Tibial artery (tissue), 4 donors: ENCODE measurements around the gene RPL27.
"Not testable (repeated sequence)": the region's sequence is repeated elsewhere in the genome, so short reads cannot be mapped to it uniquely, and the experiment has no call there.

Experiments used
- DNase-seq, 2 donors: peaks; one replicate each; pipeline ENCODE4 v3.0.0-alpha.2; 2019
- H3K27ac ChIP-seq, 2 donors: fragments of 200-600 bp; sonication (generic) in 1 of 2; 1 replicate in 1 of 2; 2 replicates in 1 of 2; pipeline ENCODE4 v1.5.1; 2018 to 2019; ENCODE audit warnings: mild to moderate bottlenecking in 1 of 2
- H3K27me3 ChIP-seq, 2 donors: fragments of 200-600 bp; sonication (generic) in 1 of 2; one replicate each; pipeline versions ENCODE4 v1.5.1 to v1.6.0; 2016 to 2019
- H3K36me3 ChIP-seq, 3 donors: fragments of 200-600 bp; sonication (generic) in 2 of 3; one replicate each; pipeline ENCODE4 v1.5.1; 2016 to 2019; ENCODE audit warnings: mild to moderate bottlenecking in 2 of 3
- H3K4me1 ChIP-seq, 4 donors: fragments of 200-600 bp; sonication (generic) in 2 of 4; 1 replicate in 3 of 4; 2 replicates in 1 of 4; pipeline ENCODE4 v1.5.1; 2016 to 2019
- H3K4me3 ChIP-seq, 2 donors: fragments of 200-600 bp; sonication (generic) in 1 of 2; 1 replicate in 1 of 2; 2 replicates in 1 of 2; pipeline ENCODE4 v1.5.1; 2018 to 2019; ENCODE audit warnings: mild to moderate bottlenecking in 2 of 2
- H3K9me3 ChIP-seq, 3 donors: fragments of 200-600 bp; sonication (generic) in 1 of 3; one replicate each; pipeline ENCODE4 v1.5.1; 2016 to 2019
- CTCF ChIP-seq, 2 experiments: fragments of 200-600 bp in 1 of 2; fragments of 450-650 bp in 1 of 2; IDR thresholded peaks; one replicate each; pipeline ENCODE4 v1.5.1; 2017 to 2019; ENCODE audit warnings: antibody characterized with exemption in 2 of 2, mild to moderate bottlenecking in 1 of 2, moderate library complexity in 1 of 2
- intact Hi-C: fragments of 100-400 bp; cut with DNase I; formaldehyde crosslinking; loops from one replicate; pipeline ENCODE4 v1.15.0; 2023; ENCODE audit warnings: low total_unique reads

RPL27 gene

GRCh38 chr17:42969001-42969581 is 29.1 kb upstream of the RPL27 start:
- H3K4me3 ChIP-seq = no peak overlapping the region
- intact Hi-C loops = no loop called here
- H3K36me3 ChIP-seq = no peaks in the 10 kb centered on the region
- TF ChIP-seq CTCF (IDR thresholded peaks at IDR 0.05) = no peak
- H3K27ac ChIP-seq = no peak overlapping the region
- no peaks in the 10 kb centered on the region for H3K9me3 ChIP-seq
- no peak for DNase-seq
- H3K4me1 ChIP-seq = peaks cover 0 to 3% (median 0%) of the 10 kb centered on the region in 4 donors
- no peaks in the 10 kb centered on the region for H3K27me3 ChIP-seq

DNA sequence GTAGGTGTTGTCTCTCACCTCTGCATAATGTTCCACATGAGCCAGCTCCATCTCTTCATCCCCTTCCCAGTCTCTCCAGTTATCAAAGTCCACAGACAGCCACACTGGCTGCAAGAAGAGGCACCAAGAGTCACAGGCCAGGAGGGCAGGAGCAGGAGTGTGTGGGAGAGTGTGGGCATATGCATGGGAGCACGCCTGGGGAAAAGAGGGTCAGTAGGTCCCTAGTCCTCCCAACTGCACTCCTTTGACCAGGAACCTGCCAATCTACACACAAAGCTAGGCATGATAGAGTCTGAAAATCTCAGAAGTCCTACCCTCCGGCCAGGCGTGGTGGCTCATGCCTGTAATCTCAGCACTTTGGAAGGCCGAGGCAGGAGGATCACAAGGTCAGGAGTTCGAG is 26.6 kb upstream of the RPL27 start:
- TF ChIP-seq CTCF (IDR thresholded peaks at IDR 0.05) = no peak
- Histone ChIP-seq H3K36me3 (no peaks in the 10 kb centered on the region), H3K9me3 (no peaks in the 10 kb centered on the region), H3K4me3 (no peak overlapping the region), H3K27ac (no peak overlapping the region), H3K4me1 (no peaks in the 10 kb centered on the region), H3K27me3 (no peaks in the 10 kb centered on the region)
- intact Hi-C loops = no loop called here
- no peak for DNase-seq

GRCh38 chr17:42973323-42973722 is 24.9 kb upstream of the RPL27 start:
- intact Hi-C loops, H3K9me3 ChIP-seq, H3K27ac ChIP-seq, DNase-seq, H3K4me1 ChIP-seq, H3K4me3 ChIP-seq, H3K27me3 ChIP-seq, H3K36me3 ChIP-seq: not testable (repeated sequence)

DNA sequence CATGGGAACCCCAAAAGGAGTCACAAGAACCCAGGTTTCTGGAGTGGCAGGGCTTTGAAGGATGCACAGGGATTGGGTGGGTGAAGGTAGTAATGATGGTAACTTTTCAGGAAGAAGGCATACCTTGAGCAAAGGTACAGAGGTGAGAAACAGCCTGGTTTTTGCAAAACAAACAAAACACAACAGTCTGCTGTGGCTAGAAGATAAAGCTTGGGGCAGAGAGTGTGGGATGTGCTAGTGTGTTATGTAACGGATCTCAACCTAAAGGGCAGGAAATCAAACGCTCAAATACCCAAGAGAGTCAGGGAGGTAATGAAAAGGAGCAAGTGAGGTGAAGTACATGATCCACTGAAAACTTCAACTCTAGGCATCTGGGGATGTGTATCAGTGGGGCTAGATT is 23.0 kb upstream of the RPL27 start:
- no peak for DNase-seq
- H3K4me3 ChIP-seq = no peak overlapping the region
- peaks cover 4 to 11% (median 9%) of the 10 kb centered on the region in 4 donors for H3K4me1 ChIP-seq
- no peak overlapping the region for H3K27ac ChIP-seq
- intact Hi-C loops = no loop called here
- H3K36me3 ChIP-seq = no peaks in the 10 kb centered on the region
- no peak for TF ChIP-seq CTCF (IDR thresholded peaks at IDR 0.05)
- no peaks in the 10 kb centered on the region for H3K9me3 ChIP-seq
- H3K27me3 ChIP-seq = no peaks in the 10 kb centered on the region

DNA sequence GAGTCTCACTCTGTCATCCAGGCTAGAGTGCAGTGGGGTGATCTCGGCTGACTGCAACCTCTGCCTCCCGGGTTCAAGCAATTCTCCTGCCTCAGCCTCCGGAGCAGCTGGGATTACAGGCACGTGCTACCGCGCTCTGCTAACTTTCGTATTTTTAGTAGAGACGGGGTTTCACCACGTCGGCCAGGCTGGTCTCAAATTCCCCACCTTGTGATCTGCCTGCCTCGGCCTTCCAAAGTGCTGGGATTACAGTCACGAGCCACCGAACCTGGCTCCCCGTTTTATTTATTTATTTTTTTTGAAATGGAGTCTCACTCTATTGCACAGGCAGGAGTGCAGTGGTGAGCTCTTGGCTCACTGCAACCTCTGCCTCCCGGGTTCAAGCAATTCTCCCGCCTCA is 22.5 kb upstream of the RPL27 start:
- H3K27me3 ChIP-seq, H3K4me3 ChIP-seq, DNase-seq, H3K36me3 ChIP-seq, H3K9me3 ChIP-seq, H3K27ac ChIP-seq, intact Hi-C loops: not testable (repeated sequence)
- H3K4me1 ChIP-seq = peaks cover 4 to 12% (median 9%) of the 10 kb centered on the region in 4 donors

GRCh38 chr17:42979511-42980273 is 18.5 kb upstream of the RPL27 start, which contains the start of gene PTGES3L:
TSS of gene PTGES3L (minus strand) at chr17:42980080. CDS start at chr17:42980053, 27 bp downstream.
- Histone ChIP-seq H3K27ac (peak within 1 kb of the TSS; percentile 72 to 74), H3K4me3 (peak within 1 kb of the TSS; percentile 81 to 84), H3K36me3 (peaks cover 0 to 12% (median 0%) of the 10 kb centered on the region in 3 donors), H3K9me3 (no peaks in the 10 kb centered on the region), H3K27me3 (no peaks in the 10 kb centered on the region), H3K4me1 (peaks cover 4 to 28% (median 19%) of the 10 kb centered on the region in 4 donors)
- intact Hi-C loops = no loop called here
- DNase-seq = peak; percentile 35 to 82
- no peak for TF ChIP-seq CTCF (IDR thresholded peaks at IDR 0.05)
